Measurements from ENCODE around the gene UBXN10. TPM values are rescaled to one million over a fixed set of nuclear protein-coding genes. Genes with fewer than 3 reads are reported as not detected.

The UBXN10 gene
- total RNA-seq, 2 experiments from 2014 or later, result 0.22 to 0.44 TPM

DNA sequence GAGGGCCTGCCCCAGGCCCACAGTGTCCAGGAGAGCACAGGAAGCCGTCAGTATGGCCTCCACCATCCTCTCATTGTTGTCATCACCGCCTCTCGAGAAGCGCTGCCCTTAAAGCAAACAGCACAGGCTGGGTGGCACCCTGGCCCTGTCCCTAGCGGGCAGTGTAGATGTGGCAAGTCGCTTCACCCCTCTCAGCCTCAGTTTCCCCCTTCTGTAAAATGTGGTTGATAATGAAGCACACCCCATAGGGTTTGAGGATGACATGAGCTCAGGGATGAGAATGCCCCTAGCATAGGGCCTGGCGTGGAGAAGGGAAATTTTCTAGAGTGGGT is 33.3 kb upstream of the UBXN10 start:
- CTCF ChIA-PET, result interaction anchor here (0.6 to 2.4 kb wide), 14 partner anchors 10 to 239 kb away, joined by 3 to 18 read pairs (median 4); no protein-coding TSS in a partner anchor
- Histone ChIP-seq H3K36me3 (ENCODE audit: insufficient read depth, low read length) (no peaks in the 10 kb centered on the region), H3K27me3 (ENCODE audit: control insufficient read depth in 1 of 2, insufficient read depth in 2 of 2, low read length in 2 of 2) (no peaks in the 10 kb centered on the region), H3K27ac (ENCODE audit: low read depth in 1 of 2, low read length in 2 of 2) (no peak overlapping the region), H3K4me3 (ENCODE audit: low read length) (peak overlapping the region; percentile 62), H3K4me1 (ENCODE audit: insufficient read depth, low read length) (peaks cover 21% of the 10 kb centered on the region), H3K9me3 (ENCODE audit: control insufficient read depth in 1 of 2, insufficient read depth in 1 of 2, low read length in 2 of 2) (no peaks in the 10 kb centered on the region)
- no peak for ATAC-seq (ENCODE audit: poor library complexity)
- POLR2A ChIA-PET, result interaction anchor here (0.8 kb wide), 1 partner anchor 9 kb away, joined by 3 read pairs; no protein-coding TSS in a partner anchor
- H3K4me3 Mint-ChIP-seq, result peak overlapping the region; percentile 81
- H3K4me1 Mint-ChIP-seq (ENCODE audit: low read depth), result peaks cover 12% of the 10 kb centered on the region
- TF ChIP-seq, protein P1, sequence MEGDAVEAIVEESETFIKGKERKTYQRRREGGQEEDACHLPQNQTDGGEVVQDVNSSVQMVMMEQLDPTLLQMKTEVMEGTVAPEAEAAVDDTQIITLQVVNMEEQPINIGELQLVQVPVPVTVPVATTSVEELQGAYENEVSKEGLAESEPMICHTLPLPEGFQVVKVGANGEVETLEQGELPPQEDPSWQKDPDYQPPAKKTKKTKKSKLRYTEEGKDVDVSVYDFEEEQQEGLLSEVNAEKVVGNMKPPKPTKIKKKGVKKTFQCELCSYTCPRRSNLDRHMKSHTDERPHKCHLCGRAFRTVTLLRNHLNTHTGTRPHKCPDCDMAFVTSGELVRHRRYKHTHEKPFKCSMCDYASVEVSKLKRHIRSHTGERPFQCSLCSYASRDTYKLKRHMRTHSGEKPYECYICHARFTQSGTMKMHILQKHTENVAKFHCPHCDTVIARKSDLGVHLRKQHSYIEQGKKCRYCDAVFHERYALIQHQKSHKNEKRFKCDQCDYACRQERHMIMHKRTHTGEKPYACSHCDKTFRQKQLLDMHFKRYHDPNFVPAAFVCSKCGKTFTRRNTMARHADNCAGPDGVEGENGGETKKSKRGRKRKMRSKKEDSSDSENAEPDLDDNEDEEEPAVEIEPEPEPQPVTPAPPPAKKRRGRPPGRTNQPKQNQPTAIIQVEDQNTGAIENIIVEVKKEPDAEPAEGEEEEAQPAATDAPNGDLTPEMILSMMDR (IDR thresholded peaks at IDR 0.05), result peak; percentile 51
- DNase-seq, result no peak
- intact Hi-C loops (cut with DNase I, micrococcal nuclease), result loop anchor here (1.0 to 10.0 kb wide), 6 partner anchors 43 to 435 kb away; no protein-coding TSS in a partner anchor
- H3K9me3 Mint-ChIP-seq, result no peaks in the 10 kb centered on the region
- H3K27me3 Mint-ChIP-seq, result no peaks in the 10 kb centered on the region
- no peak overlapping the region for H3K27ac Mint-ChIP-seq
- H3K36me3 Mint-ChIP-seq (ENCODE audit: low read depth), result no peaks in the 10 kb centered on the region

DNA sequence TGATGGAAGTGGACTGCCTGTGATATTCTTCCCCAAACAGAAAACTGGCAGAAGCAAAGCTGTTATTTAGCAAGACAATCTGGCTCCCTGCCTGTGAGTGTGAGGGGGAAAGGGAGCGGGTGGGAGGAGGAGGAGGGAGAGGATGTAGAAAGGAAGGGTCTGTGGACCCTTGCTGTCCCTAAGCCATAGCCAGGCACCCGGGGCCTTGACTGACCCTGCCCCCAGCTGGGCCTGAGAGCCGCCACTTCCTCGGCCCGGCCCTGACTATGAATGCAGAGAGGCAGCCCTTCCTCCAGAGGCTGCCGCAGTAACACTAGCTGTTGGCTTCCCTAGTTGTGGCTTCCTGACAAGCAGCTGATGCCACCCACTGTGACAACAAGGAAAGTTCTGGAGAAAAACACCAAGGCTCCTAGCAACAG is 32.9 kb upstream of the UBXN10 start:
- Histone ChIP-seq H3K4me3 (ENCODE audit: low read length) (no peak overlapping the region), H3K27ac (ENCODE audit: low read depth in 1 of 2, low read length in 2 of 2) (no peak overlapping the region), H3K27me3 (ENCODE audit: control insufficient read depth in 1 of 2, insufficient read depth in 2 of 2, low read length in 2 of 2) (no peaks in the 10 kb centered on the region), H3K9me3 (ENCODE audit: control insufficient read depth in 1 of 2, insufficient read depth in 1 of 2, low read length in 2 of 2) (no peaks in the 10 kb centered on the region), H3K4me1 (ENCODE audit: insufficient read depth, low read length) (peaks cover 21% of the 10 kb centered on the region), H3K36me3 (ENCODE audit: insufficient read depth, low read length) (no peaks in the 10 kb centered on the region)
- H3K9me3 Mint-ChIP-seq, result peaks cover 2% of the 10 kb centered on the region
- ChIA-PET CTCF (interaction anchor here (1.1 to 2.4 kb wide), 4 partner anchors 29 to 240 kb away, joined by 3 to 18 read pairs (median 6); no protein-coding TSS in a partner anchor), POLR2A (no interaction called here)
- no peak for DNase-seq
- H3K27me3 Mint-ChIP-seq, result no peaks in the 10 kb centered on the region
- ATAC-seq (ENCODE audit: poor library complexity), result no peak
- TF ChIP-seq, protein P1 (IDR thresholded peaks at IDR 0.05), result no peak
- peaks cover 12% of the 10 kb centered on the region for H3K4me1 Mint-ChIP-seq (ENCODE audit: low read depth)
- H3K27ac Mint-ChIP-seq, result no peak overlapping the region
- intact Hi-C loops (cut with DNase I, micrococcal nuclease), result loop anchor here (1.0 to 10.0 kb wide), 6 partner anchors 42 to 436 kb away; no protein-coding TSS in a partner anchor
- no peak overlapping the region for H3K4me3 Mint-ChIP-seq
- no peaks in the 10 kb centered on the region for H3K36me3 Mint-ChIP-seq (ENCODE audit: low read depth)

DNA sequence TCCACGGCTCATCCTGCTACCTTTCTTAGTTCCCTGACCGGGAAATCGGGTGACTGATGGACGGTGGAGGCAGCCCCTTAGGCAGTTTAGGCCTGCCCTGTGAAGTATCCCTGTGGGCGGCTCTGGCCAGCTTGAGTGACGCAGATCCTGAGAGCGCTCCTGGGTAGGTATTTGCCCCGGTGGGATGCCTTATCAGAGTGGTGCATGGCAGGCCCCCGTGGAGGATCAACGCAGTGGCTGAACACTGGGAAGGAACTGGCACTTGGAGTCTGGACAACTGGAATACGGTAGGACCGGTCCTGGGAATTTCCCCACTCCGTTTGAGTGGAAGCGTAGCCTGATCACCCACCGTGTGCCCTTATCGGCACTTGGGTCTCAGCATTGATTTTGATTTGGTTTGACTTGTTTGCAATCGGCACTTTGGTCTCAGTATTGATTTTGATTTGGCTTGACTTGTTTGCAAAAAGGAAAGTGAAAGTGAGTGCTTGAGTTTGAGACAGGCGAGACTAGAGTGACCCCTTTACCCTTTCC is 31.5 kb upstream of the UBXN10 start:
- Histone ChIP-seq H3K4me3 (ENCODE audit: low read length) (no peak overlapping the region), H3K27ac (ENCODE audit: low read depth in 1 of 2, low read length in 2 of 2) (no peak overlapping the region), H3K36me3 (ENCODE audit: insufficient read depth, low read length) (no peaks in the 10 kb centered on the region), H3K4me1 (ENCODE audit: insufficient read depth, low read length) (peaks cover 21% of the 10 kb centered on the region), H3K9me3 (ENCODE audit: control insufficient read depth in 1 of 2, insufficient read depth in 1 of 2, low read length in 2 of 2) (peaks cover 5 to 6% of the 10 kb centered on the region in 2 experiments), H3K27me3 (ENCODE audit: control insufficient read depth in 1 of 2, insufficient read depth in 2 of 2, low read length in 2 of 2) (no peaks in the 10 kb centered on the region)
- ChIA-PET POLR2A (no interaction called here), CTCF (no interaction called here)
- intact Hi-C loops (cut with DNase I, micrococcal nuclease), result loop anchor here (5.0 to 10.0 kb wide), 3 partner anchors 390 to 437 kb away; no protein-coding TSS in a partner anchor
- Mint-ChIP-seq H3K27ac (no peak overlapping the region), H3K9me3 (peaks cover 3% of the 10 kb centered on the region), H3K36me3 (ENCODE audit: low read depth) (no peaks in the 10 kb centered on the region), H3K4me1 (ENCODE audit: low read depth) (peaks cover 12% of the 10 kb centered on the region), H3K27me3 (no peaks in the 10 kb centered on the region), H3K4me3 (peak overlapping the region; percentile 39)
- TF ChIP-seq, protein P1 (IDR thresholded peaks at IDR 0.05), result no peak
- DNase-seq (peak in 1 of 14 experiments; percentile 18), ATAC-seq (ENCODE audit: poor library complexity) (no peak)

All from CD4-positive, alpha-beta T cell (primary cell).